ENCODE results near the gene WBP1. TPM values are rescaled to one million over a fixed set of nuclear protein-coding genes. Genes with fewer than 3 reads are reported as not detected.

WBP1 gene
- total and polyA plus RNA-seq, 2 donors from 2014 or later: 83.9 to 150 TPM

GRCh38 chr2:74439803-74440377 lies 18.3 kb upstream of the WBP1 start:
- no peak for TF ChIP-seq CTCF (IDR thresholded peaks at IDR 0.05; ENCODE audit: borderline replicate concordance, extremely low read depth, insufficient read depth)
- Histone ChIP-seq H3K9me3 (ENCODE audit: control insufficient read depth in 2 of 3, insufficient read depth in 1 of 3, low read length in 3 of 3) (no peaks in the 10 kb centered on the region), H3K9ac (ENCODE audit: low read length in 3 of 3) (peak overlapping the region; percentile 4 to 85 (median 51)), H3K27ac (ENCODE audit: low read depth in 2 of 2, low read length in 2 of 2) (peak overlapping the region; percentile 34 to 95), H3K27me3 (ENCODE audit: control insufficient read depth, insufficient read depth, low read length) (no peaks in the 10 kb centered on the region), H3K36me3 (ENCODE audit: control insufficient read depth in 2 of 3, insufficient read depth in 3 of 3, low read length in 3 of 3) (no peaks in the 10 kb centered on the region), H3K4me1 (ENCODE audit: control insufficient read depth in 2 of 3, insufficient read depth in 2 of 3, low read depth in 1 of 3, low read length in 3 of 3) (peaks cover 9 to 20% (median 19%) of the 10 kb centered on the region in 3 donors), H3K4me3 (ENCODE audit: low read length in 3 of 3) (peak overlapping the region; percentile 66 to 85 (median 73))
- intact Hi-C loops (cut with DNase I): no loop called here
- peak; percentile 67 to 90 (median 85) for DNase-seq
- FAIRE-seq: no peak

- Histone ChIP-seq H3K4me3 (ENCODE audit: low read length in 3 of 3) (peak overlapping the region; percentile 66 to 85 (median 85)), H3K27me3 (ENCODE audit: control insufficient read depth, insufficient read depth, low read length) (no peaks in the 10 kb centered on the region), H3K4me1 (ENCODE audit: control insufficient read depth in 2 of 3, insufficient read depth in 2 of 3, low read depth in 1 of 3, low read length in 3 of 3) (peaks cover 9 to 20% (median 19%) of the 10 kb centered on the region in 3 donors), H3K27ac (ENCODE audit: low read depth in 2 of 2, low read length in 2 of 2) (peak overlapping the region; percentile 92 to 95), H3K9me3 (ENCODE audit: control insufficient read depth in 2 of 3, insufficient read depth in 1 of 3, low read length in 3 of 3) (no peaks in the 10 kb centered on the region), H3K36me3 (ENCODE audit: control insufficient read depth in 2 of 3, insufficient read depth in 3 of 3, low read length in 3 of 3) (no peaks in the 10 kb centered on the region), H3K9ac (ENCODE audit: low read length in 3 of 3) (peak overlapping the region; percentile 51 to 85 (median 67))
- intact Hi-C loops (cut with DNase I): no loop called here
- TF ChIP-seq CTCF (IDR thresholded peaks at IDR 0.05; ENCODE audit: borderline replicate concordance, extremely low read depth, insufficient read depth): peak; percentile 37
- DNase-seq (peak; percentile 95 to 98 (median 96)), FAIRE-seq (no peak)
Observed at GRCh38 chr2:74440378-74441169, 17.7 kb upstream of the WBP1 start.

- FAIRE-seq (no peak), DNase-seq (peak in 2 of 5 donors; percentile 52 to 79)
- H3K27me3 ChIP-seq (ENCODE audit: control insufficient read depth, insufficient read depth, low read length): no peaks in the 10 kb centered on the region
- peak overlapping the region; percentile 92 to 95 for H3K27ac ChIP-seq (ENCODE audit: low read depth in 2 of 2, low read length in 2 of 2)
- H3K4me3 ChIP-seq (ENCODE audit: low read length in 3 of 3): peak overlapping the region; percentile 63 to 85 (median 85)
- no peaks in the 10 kb centered on the region for H3K36me3 ChIP-seq (ENCODE audit: control insufficient read depth in 2 of 3, insufficient read depth in 3 of 3, low read length in 3 of 3)
- peak overlapping the region; percentile 38 to 83 (median 67) for H3K9ac ChIP-seq (ENCODE audit: low read length in 3 of 3)
- intact Hi-C loops (cut with DNase I): no loop called here
- TF ChIP-seq CTCF (IDR thresholded peaks at IDR 0.05; ENCODE audit: borderline replicate concordance, extremely low read depth, insufficient read depth): no peak
- H3K4me1 ChIP-seq (ENCODE audit: control insufficient read depth in 2 of 3, insufficient read depth in 2 of 3, low read depth in 1 of 3, low read length in 3 of 3): peaks cover 9 to 20% (median 19%) of the 10 kb centered on the region in 3 donors
- H3K9me3 ChIP-seq (ENCODE audit: control insufficient read depth in 2 of 3, insufficient read depth in 1 of 3, low read length in 3 of 3): no peaks in the 10 kb centered on the region
Observed at GRCh38 chr2:74441170-74441689, 17.0 kb upstream of the WBP1 start.

Data from kidney (tissue), 14 donors.